HCT116 (cell line): ENCODE data around the gene RAB3C. TPM values are rescaled to one million over a fixed set of nuclear protein-coding genes. Genes with fewer than 3 reads are reported as not detected.

Experiments used
- ATAC-seq: fragments of 200-7000 bp; cut with Tn5 transposase; 2 replicates; pipeline ENCODE4 v1.9.1; 2020; ENCODE audit warnings: mild to moderate bottlenecking, moderate library complexity
- BruUV-seq: library from RNA; stranded (reverse); fragments of 400-500 nt; replicated peaks from 2 replicates; lab custom pipeline; 2021; lab: Mats Ljungman, UMichigan
- CTCF ChIA-PET: fragments of 300-600 bp; sonication (Branson Sonifier 250); formaldehyde crosslinking; loops from one replicate; lab custom pipeline; 2021; ENCODE audit warnings: antibody characterized with exemption; lab: Charles Lee
- POLR2A ChIA-PET: fragments of 300-600, 350-600 bp; sonication (Branson Sonifier 250); formaldehyde crosslinking; loops from one replicate; lab custom pipeline; 2021; ENCODE audit warnings: antibody characterized with exemption; lab: Charles Lee
- RAD21 ChIA-PET, 2 experiments: fragments of 300-600 bp; sonication (Branson Sonifier 250); formaldehyde crosslinking; loops; one replicate each; lab custom pipeline; 2023; ENCODE audit warnings: low total read pairs in 2 of 2; ENCODE audit not compliant: uncharacterized antibody in 2 of 2, unreplicated experiment in 2 of 2, low non-redundant PET in 1 of 2; lab: Charles Lee
- DNase-seq: peaks from one replicate; pipeline ENCODE4 v3.0.0-alpha.2; 2010; ENCODE audit warnings: low read depth, low spot score
- H2AFZ ChIP-seq: fragments of 200-600 bp; shearing (Covaris generic), sonication (generic); 2 replicates; pipeline ENCODE4 v1.6.1; 2017; ENCODE audit warnings: low read depth, mixed run types, mixed read lengths, antibody characterized with exemption, low read length; ENCODE audit not compliant: poor library complexity, severe bottlenecking
- H3K27ac ChIP-seq: 2 replicates; pipeline ENCODE4 v1.5.1; 2012; ENCODE audit warnings: low read depth, low read length
- H3K27me3 ChIP-seq: fragments of 200-600 bp; sonication (generic); 2 replicates; pipeline ENCODE4 v1.6.1; 2016; ENCODE audit warnings: mixed run types, low read length, mixed read lengths; ENCODE audit not compliant: insufficient read depth
- H3K36me3 ChIP-seq, 2 experiments: fragments of 200-500 bp in 1 of 2; fragments of 200-600 bp in 1 of 2; sonication (Bioruptor generic) in 1 of 2; sonication (generic) in 1 of 2; 2 replicates each; pipeline versions ENCODE4 v1.5.1 to v1.6.1; 2014 to 2016; ENCODE audit warnings: low read length in 2 of 2, inconsistent platforms in 1 of 2, mixed read lengths in 1 of 2, mixed run types in 1 of 2; ENCODE audit not compliant: insufficient read depth in 2 of 2, control insufficient read depth in 1 of 2
- H3K4me1 ChIP-seq, 2 experiments: fragments of 200-600 bp in 1 of 2; sonication (generic) in 1 of 2; 2 replicates each; pipeline versions ENCODE4 v1.5.1 to v1.6.1; 2012 to 2017; ENCODE audit warnings: low read length in 2 of 2, inconsistent platforms in 1 of 2, mild to moderate bottlenecking in 1 of 2, mixed read lengths in 1 of 2, mixed run types in 1 of 2, moderate library complexity in 1 of 2; ENCODE audit not compliant: insufficient read depth in 2 of 2, control insufficient read depth in 1 of 2
- H3K4me2 ChIP-seq: fragments of 200-600 bp; sonication (generic); 2 replicates; pipeline ENCODE4 v1.6.1; 2017; ENCODE audit warnings: mixed run types, low read length, mixed read lengths
- H3K4me3 ChIP-seq, 2 experiments: fragments of 200-600 bp in 1 of 2; sonication (generic) in 1 of 2; replicated peaks in 1 of 2; 2 replicates each; pipeline ENCODE4 v1.5.1; 2011 to 2016; ENCODE audit warnings: low read length in 2 of 2, control low read depth in 1 of 2, low read depth in 1 of 2, mild to moderate bottlenecking in 1 of 2, mixed read lengths in 1 of 2, mixed run types in 1 of 2
- H3K79me2 ChIP-seq: fragments of 200-600 bp; sonication (generic); 2 replicates; pipeline ENCODE4 v1.6.1; 2017; ENCODE audit warnings: mild to moderate bottlenecking, mixed run types, low read length, moderate library complexity, mixed read lengths; ENCODE audit not compliant: insufficient read depth
- H3K9ac ChIP-seq: fragments of 200-600 bp; sonication (generic); 2 replicates; pipeline ENCODE4 v1.6.1; 2016; ENCODE audit warnings: low read length, mixed read lengths
- H3K9me2 ChIP-seq: fragments of 200-600 bp; sonication (generic), shearing (Covaris generic); 2 replicates; pipeline ENCODE4 v1.6.1; 2017; ENCODE audit warnings: mixed run types, mild to moderate bottlenecking, moderate library complexity; ENCODE audit not compliant: insufficient read depth
- H3K9me3 ChIP-seq, 2 experiments: fragments of 200-500 bp in 1 of 2; fragments of 200-600 bp in 1 of 2; sonication (Bioruptor generic) in 1 of 2; sonication (generic) in 1 of 2; 2 replicates each; pipeline ENCODE4 v1.6.1; 2014 to 2017; ENCODE audit warnings: low read length in 2 of 2, mixed read lengths in 2 of 2, inconsistent platforms in 1 of 2, low read depth in 1 of 2, mild to moderate bottlenecking in 1 of 2, mixed run types in 1 of 2, moderate library complexity in 1 of 2; ENCODE audit not compliant: control insufficient read depth in 1 of 2, insufficient read depth in 1 of 2
- H4K20me1 ChIP-seq: fragments of 200-600 bp; sonication (generic), shearing (Covaris generic); 2 replicates; pipeline ENCODE4 v1.6.1; 2017; ENCODE audit warnings: mixed run types, mild to moderate bottlenecking, moderate library complexity; ENCODE audit not compliant: insufficient read depth
- EGR1 ChIP-seq: IDR thresholded peaks from 2 replicates; pipeline ENCODE4 v1.6.1; 2012; ENCODE audit warnings: low read depth
- ELF1 ChIP-seq: IDR thresholded peaks from 2 replicates; pipeline ENCODE4 v1.6.1; 2012; ENCODE audit warnings: low read depth, borderline replicate concordance
- EZH2 ChIP-seq: fragments of 200-600 bp; sonication (generic); IDR thresholded peaks from 2 replicates; pipeline ENCODE4 v1.6.1; 2017; ENCODE audit warnings: antibody characterized with exemption, mixed run types
- EZH2phosphoT487 ChIP-seq: fragments of 200-600 bp; IDR thresholded peaks from 2 replicates; pipeline ENCODE4 v1.6.1; 2018; ENCODE audit warnings: antibody characterized with exemption, borderline replicate concordance
- FOSL1 ChIP-seq: IDR thresholded peaks from 2 replicates; pipeline ENCODE4 v1.6.1; 2012; ENCODE audit warnings: low read depth
- JUND ChIP-seq: IDR thresholded peaks from 2 replicates; pipeline ENCODE4 v1.6.1; 2012
- POLR2A ChIP-seq: IDR thresholded peaks from 2 replicates; pipeline ENCODE4 v1.7.0; 2011; ENCODE audit warnings: borderline replicate concordance; ENCODE audit not compliant: insufficient read depth, insufficient read length; ENCODE audit errors: extremely low read depth
- POLR2AphosphoS5 ChIP-seq: IDR thresholded peaks from 2 replicates; pipeline ENCODE4 v1.6.1; 2011; ENCODE audit warnings: mild to moderate bottlenecking, low read depth, low read length, moderate library complexity
- RAD21 ChIP-seq: IDR thresholded peaks from 2 replicates; pipeline ENCODE4 v1.6.1; 2012; ENCODE audit warnings: low read depth, mild to moderate bottlenecking
- SIN3A ChIP-seq: IDR thresholded peaks from 2 replicates; pipeline ENCODE4 v1.6.1; 2012; ENCODE audit warnings: low read depth
- SP1 ChIP-seq: IDR thresholded peaks from 2 replicates; pipeline ENCODE4 v1.6.1; 2012; ENCODE audit warnings: low read depth
- SRF ChIP-seq: IDR thresholded peaks from 2 replicates; pipeline ENCODE4 v1.6.1; 2012; ENCODE audit warnings: low read depth
- TCF7L2 ChIP-seq: IDR thresholded peaks from 2 replicates; pipeline ENCODE4 v1.7.0; 2011; ENCODE audit warnings: borderline replicate concordance, inconsistent platforms; ENCODE audit not compliant: insufficient read depth, insufficient read length; ENCODE audit errors: extremely low read depth
- YY1 ChIP-seq: IDR thresholded peaks from 2 replicates; pipeline ENCODE4 v1.6.1; 2011; ENCODE audit warnings: low read length, low read depth, moderate library complexity, mild to moderate bottlenecking; ENCODE audit not compliant: insufficient replicate concordance; ENCODE audit errors: extremely low read depth
- ZNF274 ChIP-seq: fragments of 200-500 bp; sonication (Bioruptor generic); IDR thresholded peaks from 2 replicates; pipeline ENCODE4 v1.6.1; 2014; ENCODE audit warnings: mild to moderate bottlenecking, low read depth, low read length, inconsistent platforms
- intact Hi-C: fragments of 100-400 bp; cut with micrococcal nuclease; formaldehyde crosslinking; loops from 2 replicates; pipeline ENCODE4 v1.10.0; 2022
- total RNA-seq: library from RNA; stranded (reverse); gene quantifications from one replicate; pipeline ENCODE4 v1.2.1, GENCODE V29; 2021; ENCODE audit not compliant: unreplicated experiment
- TF ChIP-seq, protein P1 (sequence below): IDR thresholded peaks from 2 replicates; pipeline ENCODE4 v1.6.1; 2012
- TF ChIP-seq, protein P2 (sequence below): IDR thresholded peaks from 2 replicates; pipeline ENCODE4 v1.6.1; 2012
- TF ChIP-seq, protein P3 (sequence below): IDR thresholded peaks from 2 replicates; pipeline ENCODE4 v1.6.1; 2012; ENCODE audit warnings: low read depth

Gene RAB3C
- total RNA-seq, 1 experiment from 2014 or later, result not detected

DNA sequence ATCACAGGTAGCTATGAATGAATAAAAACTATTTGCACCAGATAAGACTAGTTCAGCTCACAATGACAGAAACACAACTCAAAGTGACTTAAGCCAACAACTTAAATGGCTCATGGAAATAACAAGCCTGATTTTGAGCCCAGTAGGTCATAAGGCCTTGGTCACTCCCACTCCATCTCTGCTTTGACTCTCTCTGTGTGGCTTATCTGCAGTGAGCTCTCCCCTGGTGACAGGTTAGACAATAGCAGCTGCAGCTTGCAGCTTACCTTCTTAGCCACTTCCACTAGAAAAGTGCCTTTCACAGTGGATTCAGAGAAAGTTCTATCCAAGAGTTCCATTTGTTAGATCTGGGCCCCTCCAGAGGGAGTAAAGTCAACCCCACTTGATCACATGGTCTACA, 315.7 kb downstream of the RAB3C start:
- H3K27ac ChIP-seq, result no peak overlapping the region
- RAD21 ChIA-PET, result no interaction called here
- no peak for ATAC-seq

More for the DNA sequence above, 315.7 kb downstream of the RAB3C start:
- H3K4me2 ChIP-seq, result no peak overlapping the region
- no peak overlapping the region for H3K9ac ChIP-seq
- POLR2A ChIA-PET, result no interaction called here
- no peak for DNase-seq
- H3K9me2 ChIP-seq, result no peaks in the 10 kb centered on the region
- no peak overlapping the region for H3K4me3 ChIP-seq
- H4K20me1 ChIP-seq, result no peaks in the 10 kb centered on the region
- H3K27me3 ChIP-seq, result no peaks in the 10 kb centered on the region
- intact Hi-C loops, result loop anchor here (10.0 kb wide), 1 partner anchor 896 kb away; no protein-coding TSS in a partner anchor
- no peaks in the 10 kb centered on the region for H3K9me3 ChIP-seq
- no TSS peak for BruUV-seq
- no peaks in the 10 kb centered on the region for H3K4me1 ChIP-seq
- no peak overlapping the region for H2AFZ ChIP-seq
- CTCF ChIA-PET, result interaction anchor here (1.3 kb wide), 1 partner anchor 12 kb away, joined by 7 read pairs; no protein-coding TSS in a partner anchor
- TF ChIP-seq, protein P1, sequence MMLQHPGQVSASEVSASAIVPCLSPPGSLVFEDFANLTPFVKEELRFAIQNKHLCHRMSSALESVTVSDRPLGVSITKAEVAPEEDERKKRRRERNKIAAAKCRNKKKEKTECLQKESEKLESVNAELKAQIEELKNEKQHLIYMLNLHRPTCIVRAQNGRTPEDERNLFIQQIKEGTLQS, result no peak
- TF ChIP-seq SIN3A (no peak), ZNF274 (no peak), EGR1 (no peak), ELF1 (no peak), JUND (no peak), EZH2 (no peak), RAD21 (no peak), POLR2AphosphoS5 (no peak), SP1 (no peak), POLR2A (no peak), SRF (no peak), EZH2phosphoT487 (no peak), FOSL1 (no peak), TCF7L2 (no peak), YY1 (no peak)
- TF ChIP-seq, protein P2, sequence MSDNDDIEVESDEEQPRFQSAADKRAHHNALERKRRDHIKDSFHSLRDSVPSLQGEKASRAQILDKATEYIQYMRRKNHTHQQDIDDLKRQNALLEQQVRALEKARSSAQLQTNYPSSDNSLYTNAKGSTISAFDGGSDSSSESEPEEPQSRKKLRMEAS, result no peak
- TF ChIP-seq, protein P3, sequence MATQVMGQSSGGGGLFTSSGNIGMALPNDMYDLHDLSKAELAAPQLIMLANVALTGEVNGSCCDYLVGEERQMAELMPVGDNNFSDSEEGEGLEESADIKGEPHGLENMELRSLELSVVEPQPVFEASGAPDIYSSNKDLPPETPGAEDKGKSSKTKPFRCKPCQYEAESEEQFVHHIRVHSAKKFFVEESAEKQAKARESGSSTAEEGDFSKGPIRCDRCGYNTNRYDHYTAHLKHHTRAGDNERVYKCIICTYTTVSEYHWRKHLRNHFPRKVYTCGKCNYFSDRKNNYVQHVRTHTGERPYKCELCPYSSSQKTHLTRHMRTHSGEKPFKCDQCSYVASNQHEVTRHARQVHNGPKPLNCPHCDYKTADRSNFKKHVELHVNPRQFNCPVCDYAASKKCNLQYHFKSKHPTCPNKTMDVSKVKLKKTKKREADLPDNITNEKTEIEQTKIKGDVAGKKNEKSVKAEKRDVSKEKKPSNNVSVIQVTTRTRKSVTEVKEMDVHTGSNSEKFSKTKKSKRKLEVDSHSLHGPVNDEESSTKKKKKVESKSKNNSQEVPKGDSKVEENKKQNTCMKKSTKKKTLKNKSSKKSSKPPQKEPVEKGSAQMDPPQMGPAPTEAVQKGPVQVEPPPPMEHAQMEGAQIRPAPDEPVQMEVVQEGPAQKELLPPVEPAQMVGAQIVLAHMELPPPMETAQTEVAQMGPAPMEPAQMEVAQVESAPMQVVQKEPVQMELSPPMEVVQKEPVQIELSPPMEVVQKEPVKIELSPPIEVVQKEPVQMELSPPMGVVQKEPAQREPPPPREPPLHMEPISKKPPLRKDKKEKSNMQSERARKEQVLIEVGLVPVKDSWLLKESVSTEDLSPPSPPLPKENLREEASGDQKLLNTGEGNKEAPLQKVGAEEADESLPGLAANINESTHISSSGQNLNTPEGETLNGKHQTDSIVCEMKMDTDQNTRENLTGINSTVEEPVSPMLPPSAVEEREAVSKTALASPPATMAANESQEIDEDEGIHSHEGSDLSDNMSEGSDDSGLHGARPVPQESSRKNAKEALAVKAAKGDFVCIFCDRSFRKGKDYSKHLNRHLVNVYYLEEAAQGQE, result no peak
- TF ChIP-seq, all 23 proteins: peak for 0
- Histone ChIP-seq H3K79me2 (no peaks in the 10 kb centered on the region), H3K36me3 (no peaks in the 10 kb centered on the region)
